ENCODE measurements around the gene FCN3.

DNA sequence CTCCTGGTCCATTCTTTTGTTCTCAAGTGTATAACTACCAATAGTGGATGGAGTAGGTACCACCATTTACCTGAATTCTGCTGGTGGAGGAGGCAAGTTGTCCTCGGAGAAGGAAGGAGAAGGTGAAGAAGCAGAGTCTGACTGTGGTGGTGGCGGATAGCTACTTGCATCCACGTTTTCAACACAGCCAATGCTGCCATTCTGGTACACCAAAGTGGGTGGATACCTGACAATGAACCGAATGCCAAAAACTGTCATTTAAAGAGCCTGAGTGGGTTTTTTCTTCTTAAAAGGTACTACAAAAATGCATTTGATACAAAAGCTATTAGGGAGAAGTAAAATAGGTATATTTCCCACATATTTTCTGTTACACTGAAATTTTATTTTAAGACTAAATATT lies 37.9 kb upstream of the FCN3 start:
- TF ChIP-seq, protein P1, sequence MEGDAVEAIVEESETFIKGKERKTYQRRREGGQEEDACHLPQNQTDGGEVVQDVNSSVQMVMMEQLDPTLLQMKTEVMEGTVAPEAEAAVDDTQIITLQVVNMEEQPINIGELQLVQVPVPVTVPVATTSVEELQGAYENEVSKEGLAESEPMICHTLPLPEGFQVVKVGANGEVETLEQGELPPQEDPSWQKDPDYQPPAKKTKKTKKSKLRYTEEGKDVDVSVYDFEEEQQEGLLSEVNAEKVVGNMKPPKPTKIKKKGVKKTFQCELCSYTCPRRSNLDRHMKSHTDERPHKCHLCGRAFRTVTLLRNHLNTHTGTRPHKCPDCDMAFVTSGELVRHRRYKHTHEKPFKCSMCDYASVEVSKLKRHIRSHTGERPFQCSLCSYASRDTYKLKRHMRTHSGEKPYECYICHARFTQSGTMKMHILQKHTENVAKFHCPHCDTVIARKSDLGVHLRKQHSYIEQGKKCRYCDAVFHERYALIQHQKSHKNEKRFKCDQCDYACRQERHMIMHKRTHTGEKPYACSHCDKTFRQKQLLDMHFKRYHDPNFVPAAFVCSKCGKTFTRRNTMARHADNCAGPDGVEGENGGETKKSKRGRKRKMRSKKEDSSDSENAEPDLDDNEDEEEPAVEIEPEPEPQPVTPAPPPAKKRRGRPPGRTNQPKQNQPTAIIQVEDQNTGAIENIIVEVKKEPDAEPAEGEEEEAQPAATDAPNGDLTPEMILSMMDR (conservative IDR thresholded peaks at IDR 0.05; ENCODE audit: low read length) = no peak
- TF ChIP-seq EZH2phosphoT487 (IDR thresholded peaks at IDR 0.05; ENCODE audit: borderline replicate concordance, low read depth, low read length) = no peak
